Measurements from ENCODE around the gene COL23A1.

COL23A1 gene

GRCh38 chr5:178590141-178590923 is at the start of gene COL23A1:
COL23A1 (minus strand) TSS chr5:178590393.
- peak; percentile 24 for DNase-seq

GRCh38 chr5:178637356-178638074 is 47.3 kb upstream of the COL23A1 start:
- no peak for DNase-seq

- DNase-seq, result no peak
Observed at GRCh38 chr5:178632285-178632684, 42.1 kb upstream of the COL23A1 start.

GRCh38 chr5:178630951-178631350 is 40.8 kb upstream of the COL23A1 start:
- no peak for DNase-seq

- no peak for DNase-seq
Observed at GRCh38 chr5:178630475-178630930, 40.3 kb upstream of the COL23A1 start.

GRCh38 chr5:178627259-178627598 is 37.0 kb upstream of the COL23A1 start:
- no peak for DNase-seq

GRCh38 chr5:178626484-178627258 is 36.5 kb upstream of the COL23A1 start, which contains the start of gene CLK4:
CLK4 (minus strand) TSS chr5:178627050; CDS start chr5:178623416, 3,634 bp downstream.
- peak; percentile 79 for DNase-seq

GRCh38 chr5:178625679-178626483 is 35.7 kb upstream of the COL23A1 start:
- peak; percentile 19 for DNase-seq

GRCh38 chr5:178624631-178625546 is 34.7 kb upstream of the COL23A1 start:
- no peak for DNase-seq

GRCh38 chr5:178622679-178623247 is 32.6 kb upstream of the COL23A1 start:
- DNase-seq, result no peak

- no peak for DNase-seq
Observed at GRCh38 chr5:178619390-178619789, 29.2 kb upstream of the COL23A1 start.

GRCh38 chr5:178612299-178612698 is 22.1 kb upstream of the COL23A1 start:
- DNase-seq, result no peak

GRCh38 chr5:178606269-178606668 is 16.1 kb upstream of the COL23A1 start:
- no peak for DNase-seq

GRCh38 chr5:178605788-178606187 is 15.6 kb upstream of the COL23A1 start:
- DNase-seq, result no peak

GRCh38 chr5:178602752-178603151 is 12.6 kb upstream of the COL23A1 start:
- no peak for DNase-seq

- DNase-seq, result no peak
Observed at GRCh38 chr5:178595750-178596149, 5.6 kb upstream of the COL23A1 start.

GRCh38 chr5:178595150-178595549 is 5.0 kb upstream of the COL23A1 start:
- no peak for DNase-seq

GRCh38 chr5:178590924-178591423 is 781 bp upstream of the COL23A1 start:
- no peak for DNase-seq

GRCh38 chr5:178589180-178590140 is 733 bp downstream of the COL23A1 start:
- no peak for DNase-seq

GRCh38 chr5:178588769-178589168 is 1.4 kb downstream of the COL23A1 start:
- no peak for DNase-seq

Data from NCI-H1048 (cell line).